Thoracic aorta (tissue), 2 donors: ENCODE results near the gene GJB1. TPM values are rescaled to one million over a fixed set of nuclear protein-coding genes. Genes with fewer than 3 reads are reported as not detected.
A peak's percentile ranks its signal among the peaks of the same experiment; 100 is the strongest.

ENCODE experiments used
- ATAC-seq: fragments of 150-250 bp; one replicate; pipeline ENCODE4 v1.8.0; 2017; ENCODE audit warnings: low read depth; ENCODE audit not compliant: insufficient number of reproducible peaks, low FRiP score
- DNase-seq: peaks from one replicate; pipeline ENCODE4 v3.0.0-alpha.2; 2020; ENCODE audit warnings: low spot score
- H3K27ac ChIP-seq, 2 donors: fragments of 200-600 bp; sonication (generic); 1 replicate in 1 of 2; 2 replicates in 1 of 2; pipeline ENCODE4 v1.5.1; 2016; ENCODE audit warnings: mild to moderate bottlenecking in 2 of 2, moderate library complexity in 2 of 2
- H3K27me3 ChIP-seq: fragments of 200-600 bp; sonication (generic); replicated peaks from 2 replicates; pipeline ENCODE4 v1.6.0; 2016; ENCODE audit warnings: mild to moderate bottlenecking; ENCODE audit not compliant: insufficient read depth
- H3K36me3 ChIP-seq: fragments of 200-600 bp; sonication (generic); one replicate; pipeline ENCODE4 v1.5.1; 2016
- H3K4me1 ChIP-seq, 2 donors: fragments of 200-600 bp; sonication (generic); 1 replicate in 1 of 2; 2 replicates in 1 of 2; pipeline versions ENCODE4 v1.5.1 to v1.6.0; 2016; ENCODE audit warnings: low read depth in 2 of 2, mild to moderate bottlenecking in 1 of 2; ENCODE audit not compliant: control insufficient read depth in 1 of 2
- H3K4me3 ChIP-seq: fragments of 200-600 bp; sonication (generic); 2 replicates; pipeline ENCODE4 v1.5.1; 2016; ENCODE audit warnings: mild to moderate bottlenecking
- H3K9me3 ChIP-seq: fragments of 200-600 bp; sonication (generic); 2 replicates; pipeline ENCODE4 v1.5.1; 2016
- total RNA-seq, 2 donors: library from RNA; depleted of rRNA; stranded (reverse); fragments of >200 nt; gene quantifications; one replicate each; pipeline versions ENCODE4 v1.1.0 to v1.2.3, GENCODE V29; 2016
- TF ChIP-seq, protein P1 (sequence below): fragments of 200-600 bp; sonication (generic); IDR thresholded peaks from one replicate; pipeline ENCODE4 v1.5.1; 2019; ENCODE audit warnings: antibody characterized with exemption

GJB1 gene
- total RNA-seq, 2 donors from 2014 or later, result not detected

DNA sequence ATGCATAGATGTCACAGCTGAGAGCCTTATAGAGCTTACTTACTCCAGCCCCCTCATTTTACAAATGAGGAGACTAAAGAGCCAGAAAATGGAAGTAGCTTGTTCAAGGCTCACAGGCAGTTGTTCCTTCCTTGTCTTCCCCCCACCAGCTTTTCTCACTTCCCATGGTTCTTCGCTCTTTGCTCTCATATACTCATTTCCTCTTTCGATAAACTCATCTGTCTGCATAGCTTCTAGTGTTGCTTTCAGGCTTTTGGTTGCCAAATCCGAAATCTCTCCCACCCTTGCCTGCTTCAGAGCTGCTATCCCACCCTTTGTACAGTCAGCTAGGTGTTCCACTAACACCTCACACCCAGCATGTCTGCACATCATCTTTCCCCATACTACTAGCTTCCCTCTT, 25.0 kb upstream of the GJB1 start:
- Histone ChIP-seq H3K27ac (no peak overlapping the region), H3K9me3 (no peaks in the 10 kb centered on the region), H3K4me1 (no peaks in the 10 kb centered on the region), H3K36me3 (no peaks in the 10 kb centered on the region), H3K4me3 (peak overlapping the region; percentile 43), H3K27me3 (no peaks in the 10 kb centered on the region)
- ATAC-seq (no peak), DNase-seq (no peak)
- TF ChIP-seq, protein P1, sequence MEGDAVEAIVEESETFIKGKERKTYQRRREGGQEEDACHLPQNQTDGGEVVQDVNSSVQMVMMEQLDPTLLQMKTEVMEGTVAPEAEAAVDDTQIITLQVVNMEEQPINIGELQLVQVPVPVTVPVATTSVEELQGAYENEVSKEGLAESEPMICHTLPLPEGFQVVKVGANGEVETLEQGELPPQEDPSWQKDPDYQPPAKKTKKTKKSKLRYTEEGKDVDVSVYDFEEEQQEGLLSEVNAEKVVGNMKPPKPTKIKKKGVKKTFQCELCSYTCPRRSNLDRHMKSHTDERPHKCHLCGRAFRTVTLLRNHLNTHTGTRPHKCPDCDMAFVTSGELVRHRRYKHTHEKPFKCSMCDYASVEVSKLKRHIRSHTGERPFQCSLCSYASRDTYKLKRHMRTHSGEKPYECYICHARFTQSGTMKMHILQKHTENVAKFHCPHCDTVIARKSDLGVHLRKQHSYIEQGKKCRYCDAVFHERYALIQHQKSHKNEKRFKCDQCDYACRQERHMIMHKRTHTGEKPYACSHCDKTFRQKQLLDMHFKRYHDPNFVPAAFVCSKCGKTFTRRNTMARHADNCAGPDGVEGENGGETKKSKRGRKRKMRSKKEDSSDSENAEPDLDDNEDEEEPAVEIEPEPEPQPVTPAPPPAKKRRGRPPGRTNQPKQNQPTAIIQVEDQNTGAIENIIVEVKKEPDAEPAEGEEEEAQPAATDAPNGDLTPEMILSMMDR, result no peak

DNA sequence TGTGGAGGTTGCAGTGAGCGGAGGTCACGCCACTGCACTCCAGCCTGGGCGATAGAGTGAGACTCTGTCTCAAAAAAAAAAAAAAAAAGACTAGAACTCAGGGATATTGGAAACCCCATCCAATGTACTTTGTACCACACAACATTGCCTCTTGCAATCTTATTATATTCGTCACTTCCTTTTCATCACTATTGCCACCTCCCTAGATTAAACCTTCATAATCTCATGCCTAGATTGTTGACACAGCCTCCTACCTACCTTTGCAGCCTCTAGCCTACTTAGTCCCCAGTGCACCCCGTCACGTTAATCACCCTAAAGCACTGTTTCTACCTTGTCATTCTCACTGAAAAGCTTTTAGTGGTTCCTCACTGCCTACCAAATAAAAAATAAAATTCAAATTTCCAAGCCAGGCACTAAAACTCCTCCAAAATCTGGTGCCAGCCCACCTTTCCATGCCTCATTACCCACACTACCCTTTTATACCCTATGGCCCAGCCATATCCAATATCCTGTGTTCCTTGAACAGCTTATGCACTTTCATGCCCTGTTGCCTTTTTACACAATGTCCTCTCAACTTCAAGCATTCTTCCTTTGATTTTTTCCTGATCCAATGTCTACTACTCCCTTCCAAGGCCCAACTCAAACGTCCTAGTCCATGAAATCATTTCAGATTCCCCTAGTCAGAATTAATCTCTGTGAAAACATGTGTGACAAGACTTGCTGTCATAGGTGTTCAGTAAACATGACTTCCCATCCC, 23.6 kb upstream of the GJB1 start:
- H3K4me3 ChIP-seq, result no peak overlapping the region
- H3K9me3 ChIP-seq, result no peaks in the 10 kb centered on the region
- H3K27me3 ChIP-seq, result no peaks in the 10 kb centered on the region
- DNase-seq (no peak), ATAC-seq (no peak)
- no peaks in the 10 kb centered on the region for H3K36me3 ChIP-seq
- H3K27ac ChIP-seq, result no peak overlapping the region
- TF ChIP-seq, protein P1, result no peak
- no peaks in the 10 kb centered on the region for H3K4me1 ChIP-seq

DNA sequence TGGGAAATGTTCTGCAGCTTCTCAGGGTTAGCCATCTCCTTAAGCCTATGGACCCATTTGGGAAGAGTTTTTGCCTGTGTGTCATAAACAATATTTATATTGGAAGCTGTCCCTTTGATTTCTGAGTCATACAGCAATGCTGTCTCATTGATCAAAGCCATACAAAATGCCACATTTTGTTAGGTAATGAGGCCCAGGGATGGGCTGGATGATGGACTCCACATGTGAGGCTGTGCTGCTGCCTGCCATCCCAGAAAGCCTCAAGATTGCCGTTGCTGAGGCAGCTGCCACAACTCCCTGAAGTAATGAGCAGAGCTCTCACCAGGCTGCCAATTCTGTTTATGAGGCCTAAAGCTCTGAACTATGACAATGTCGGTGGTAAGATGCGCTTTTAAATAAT, 12.2 kb upstream of the GJB1 start:
- no peak for DNase-seq
- TF ChIP-seq, protein P1, result no peak
- H3K9me3 ChIP-seq, result no peaks in the 10 kb centered on the region

DNA sequence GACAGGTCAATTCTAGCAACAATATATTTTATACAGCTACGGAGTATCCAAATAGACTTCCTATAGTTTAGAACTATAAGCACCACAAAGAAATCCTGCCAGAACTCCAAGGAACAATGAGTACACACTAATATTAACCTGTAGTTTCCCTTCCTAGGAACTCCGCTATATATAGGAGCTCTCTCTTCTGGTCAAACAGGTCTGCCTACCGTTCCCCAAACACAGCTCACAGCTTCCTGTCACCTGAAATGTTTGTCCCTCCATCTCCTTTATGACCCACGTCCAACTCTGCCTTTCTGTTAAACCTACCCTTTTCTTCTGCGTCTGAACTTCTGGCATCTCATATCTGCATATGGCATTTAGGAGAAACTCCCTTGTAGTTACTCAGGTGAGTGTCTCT, 10.5 kb upstream of the GJB1 start:
- Histone ChIP-seq H3K4me3 (no peak overlapping the region), H3K4me1 (no peaks in the 10 kb centered on the region), H3K36me3 (no peaks in the 10 kb centered on the region), H3K27ac (no peak overlapping the region), H3K27me3 (no peaks in the 10 kb centered on the region), H3K9me3 (no peaks in the 10 kb centered on the region)
- ATAC-seq (no peak), DNase-seq (no peak)
- TF ChIP-seq, protein P1, result no peak

More for the DNA sequence above, 12.2 kb upstream of the GJB1 start:
- Histone ChIP-seq H3K36me3 (no peaks in the 10 kb centered on the region), H3K4me1 (no peaks in the 10 kb centered on the region), H3K27ac (no peak overlapping the region), H3K27me3 (no peaks in the 10 kb centered on the region), H3K4me3 (no peak overlapping the region)
- ATAC-seq, result no peak

DNA sequence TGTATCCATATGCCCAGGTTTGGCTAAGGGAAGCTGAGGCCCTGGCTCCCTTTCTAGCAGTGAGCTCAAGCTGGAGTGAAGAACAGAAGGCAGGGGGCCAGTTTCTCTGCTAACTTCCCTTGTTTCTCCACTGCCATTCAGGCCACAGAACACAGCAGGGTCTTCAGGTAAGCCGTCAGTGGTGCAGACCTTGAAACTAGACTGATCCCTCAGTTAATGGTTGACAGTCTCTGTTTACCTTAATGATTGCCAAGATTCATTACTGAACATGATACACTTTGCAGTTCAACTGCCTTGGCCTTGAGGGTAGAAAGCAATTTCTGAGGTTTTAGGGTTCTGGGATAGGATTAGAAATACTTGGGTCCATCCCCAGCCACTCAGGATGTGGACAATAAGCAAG, 8.9 kb upstream of the GJB1 start:
- Histone ChIP-seq H3K9me3 (no peaks in the 10 kb centered on the region), H3K27me3 (no peaks in the 10 kb centered on the region), H3K4me1 (no peaks in the 10 kb centered on the region), H3K4me3 (no peak overlapping the region), H3K36me3 (no peaks in the 10 kb centered on the region), H3K27ac (no peak overlapping the region)
- TF ChIP-seq, protein P1, result no peak
- ATAC-seq (no peak), DNase-seq (no peak)
